ENCODE results near the gene ANKRD52.

The ANKRD52 gene

GRCh38 chr12:56241424-56242303 lies 16.5 kb downstream of the ANKRD52 start:
- DNase-seq (ENCODE audit: low spot score): no peak

- no peak for DNase-seq (ENCODE audit: low spot score)
Measured at GRCh38 chr12:56237552-56237951, 20.6 kb downstream of the ANKRD52 start.

- no peak for DNase-seq (ENCODE audit: low spot score)
Measured at GRCh38 chr12:56236985-56237384, 21.2 kb downstream of the ANKRD52 start.

GRCh38 chr12:56236091-56236490 lies 22.1 kb downstream of the ANKRD52 start:
- no peak for DNase-seq (ENCODE audit: low spot score)

- DNase-seq (ENCODE audit: low spot score): no peak
Measured at GRCh38 chr12:56234746-56235436, 23.3 kb downstream of the ANKRD52 start.

- no peak for DNase-seq (ENCODE audit: low spot score)
Measured at GRCh38 chr12:56231184-56231582, 27.0 kb downstream of the ANKRD52 start.

- no peak for DNase-seq (ENCODE audit: low spot score)
Measured at GRCh38 chr12:56230432-56231183, 27.6 kb downstream of the ANKRD52 start.

- DNase-seq (ENCODE audit: low spot score): no peak
Measured at GRCh38 chr12:56229916-56230431, 28.2 kb downstream of the ANKRD52 start, which contains the start of gene SLC39A5. TSS of gene SLC39A5 (plus strand) at chr12:56230051. CDS start at chr12:56231275, 1,224 bp downstream.

- DNase-seq (ENCODE audit: low spot score): no peak
Measured at GRCh38 chr12:56229082-56229481, 29.1 kb downstream of the ANKRD52 start.

- DNase-seq (ENCODE audit: low spot score): no peak
Measured at GRCh38 chr12:56224954-56225353, 33.2 kb downstream of the ANKRD52 start.

- DNase-seq (ENCODE audit: low spot score): peak; percentile 100
Measured at GRCh38 chr12:56224102-56224701, 34.0 kb downstream of the ANKRD52 start, which contains the start of gene NABP2. TSS of gene NABP2 (plus strand) at chr12:56224342. CDS start at chr12:56224857, 515 bp downstream.

GRCh38 chr12:56223571-56224101 lies 34.5 kb downstream of the ANKRD52 start:
- no peak for DNase-seq (ENCODE audit: low spot score)

GRCh38 chr12:56222531-56222895 lies 35.7 kb downstream of the ANKRD52 start:
- no peak for DNase-seq (ENCODE audit: low spot score)

GRCh38 chr12:56221757-56222530 lies 36.2 kb downstream of the ANKRD52 start, which contains the start of gene RNF41:
TSS of gene RNF41 (minus strand) at chr12:56221922. CDS start at chr12:56214047, 7,875 bp downstream.
- DNase-seq (ENCODE audit: low spot score): peak; percentile 97

- peak; percentile 92 for DNase-seq (ENCODE audit: low spot score)
Measured at GRCh38 chr12:56221232-56221756, 36.9 kb downstream of the ANKRD52 start.

- peak; percentile 72 for DNase-seq (ENCODE audit: low spot score)
Measured at GRCh38 chr12:56220611-56221231, 37.5 kb downstream of the ANKRD52 start.

- DNase-seq (ENCODE audit: low spot score): no peak
Measured at GRCh38 chr12:56219840-56220239, 38.3 kb downstream of the ANKRD52 start.

- DNase-seq (ENCODE audit: low spot score): no peak
Measured at GRCh38 chr12:56216461-56216860, 41.7 kb downstream of the ANKRD52 start.

GRCh38 chr12:56213878-56214277 lies 44.3 kb downstream of the ANKRD52 start:
- no peak for DNase-seq (ENCODE audit: low spot score)

- DNase-seq (ENCODE audit: low spot score): no peak
Measured at GRCh38 chr12:56212361-56212760, 45.8 kb downstream of the ANKRD52 start.

Data from GM03348 (cell line).